Fibroblast of lung (primary cell): ENCODE results near the gene PCGF3. TPM values are rescaled to one million over a fixed set of nuclear protein-coding genes. Genes with fewer than 3 reads are reported as not detected.
A peak's percentile ranks its signal among the peaks of the same experiment; 100 is the strongest.

Source experiments
- DNase-seq, 2 donors: peaks; one replicate each; pipeline versions ENCODE4 v3.0.0 to v3.0.0-alpha.2; 2010; ENCODE audit warnings: low read depth in 2 of 2
- H2AFZ ChIP-seq: 2 replicates; pipeline ENCODE4 v1.5.1; 2012; ENCODE audit warnings: low read length, control low read depth, inconsistent platforms
- H3K27ac ChIP-seq: 2 replicates; pipeline ENCODE4 v1.5.1; 2011; ENCODE audit warnings: low read length, control low read depth; ENCODE audit not compliant: insufficient read depth
- H3K27me3 ChIP-seq: 2 replicates; pipeline ENCODE4 v1.5.1; 2011; ENCODE audit warnings: mild to moderate bottlenecking, low read length; ENCODE audit not compliant: control insufficient read depth, insufficient read depth
- H3K36me3 ChIP-seq: 2 replicates; pipeline ENCODE4 v1.5.1; 2011; ENCODE audit warnings: low read length; ENCODE audit not compliant: control insufficient read depth, insufficient read depth
- H3K4me1 ChIP-seq: 2 replicates; pipeline ENCODE4 v1.5.1; 2011; ENCODE audit warnings: low read length; ENCODE audit not compliant: control insufficient read depth, insufficient read depth; ENCODE audit errors: extremely low read depth
- H3K4me2 ChIP-seq: 2 replicates; pipeline ENCODE4 v1.5.1; 2011; ENCODE audit warnings: low read length, control low read depth; ENCODE audit not compliant: insufficient read depth; ENCODE audit errors: extremely low read depth
- H3K4me3 ChIP-seq, 4 experiments: fragments of 200-600 bp in 1 of 4; sonication (generic) in 1 of 4; replicated peaks in 1 of 4; 2 replicates each; pipeline ENCODE4 v1.5.1; 2011 to 2016; ENCODE audit warnings: low read length in 4 of 4, low read depth in 3 of 4, mild to moderate bottlenecking in 3 of 4, control low read depth in 2 of 4, inconsistent platforms in 1 of 4, mixed read lengths in 1 of 4; ENCODE audit not compliant: insufficient read depth in 1 of 4; ENCODE audit errors: control extremely low read depth in 1 of 4
- H3K79me2 ChIP-seq: 2 replicates; pipeline ENCODE4 v1.5.1; 2012; ENCODE audit warnings: mild to moderate bottlenecking, low read length, inconsistent platforms; ENCODE audit not compliant: control insufficient read depth, insufficient read depth
- H3K9ac ChIP-seq: 2 replicates; pipeline ENCODE4 v1.5.1; 2011; ENCODE audit warnings: mild to moderate bottlenecking, low read length, control low read depth; ENCODE audit not compliant: insufficient read depth
- H3K9me3 ChIP-seq: 2 replicates; pipeline ENCODE4 v1.5.1; 2012; ENCODE audit warnings: low read depth, low read length; ENCODE audit not compliant: control insufficient read depth, insufficient read depth
- H4K20me1 ChIP-seq: 2 replicates; pipeline ENCODE4 v1.5.1; 2011; ENCODE audit warnings: low read length; ENCODE audit not compliant: control insufficient read depth, insufficient read depth; ENCODE audit errors: extremely low read depth
- CTCF ChIP-seq, 2 donors: IDR thresholded peaks in 1 of 2; conservative IDR thresholded peaks in 1 of 2; 1 replicate in 1 of 2; 2 replicates in 1 of 2; pipeline ENCODE4 v1.5.1; 2011 to 2012; ENCODE audit warnings: low read length in 2 of 2, control low read depth in 1 of 2, inconsistent platforms in 1 of 2, low read depth in 1 of 2, mild to moderate bottlenecking in 1 of 2
- EZH2 ChIP-seq: IDR thresholded peaks from 2 replicates; pipeline ENCODE4 v1.5.1; 2012; ENCODE audit warnings: low read length, control low read depth, mild to moderate bottlenecking; ENCODE audit errors: missing control alignments
- polyA plus RNA-seq, 2 donors: library from polyadenylated mRNA; depleted of rRNA in 1 of 2; stranded (reverse) in 1 of 2; unstranded in 1 of 2; fragments of >200 nt; gene quantifications; 2 replicates each; pipeline ENCODE4 v1.2.1, GENCODE V29; 2011 to 2012; ENCODE audit warnings: missing spikeins in 1 of 2
- total RNA-seq: library from RNA; depleted of rRNA; stranded (reverse); fragments of >200 nt; gene quantifications from 2 replicates; pipeline ENCODE4 v1.2.1, GENCODE V29; 2014

Gene PCGF3
- total and polyA plus RNA-seq, 2 donors (not counting 1 experiment from before 2014, with no cell fraction given) = 24.8 to 27.1 TPM

GRCh38 chr4:766152-766515 is 60.5 kb downstream of the PCGF3 start:
- DNase-seq = peak; percentile 27 to 62
- H3K4me1 ChIP-seq = no peaks in the 10 kb centered on the region
- no peaks in the 10 kb centered on the region for H3K27me3 ChIP-seq
- no peak overlapping the region for H3K4me2 ChIP-seq
- TF ChIP-seq EZH2 (no peak), CTCF (conservative IDR thresholded peaks at IDR 0.05 in 1 of 2, IDR thresholded peaks at IDR 0.05 in 1 of 2; ENCODE audit: low read depth in 1 of 2, low read length in 2 of 2) (no peak)
- H3K4me3 ChIP-seq = no peak overlapping the region
- H3K36me3 ChIP-seq = peaks cover 37% of the 10 kb centered on the region
- H3K27ac ChIP-seq = no peak overlapping the region
- H2AFZ ChIP-seq = no peak overlapping the region
- peaks cover 3% of the 10 kb centered on the region for H4K20me1 ChIP-seq
- H3K9ac ChIP-seq = no peak overlapping the region
- no peaks in the 10 kb centered on the region for H3K9me3 ChIP-seq
- peaks cover 32% of the 10 kb centered on the region for H3K79me2 ChIP-seq

GRCh38 chr4:766559-767283 is 61.1 kb downstream of the PCGF3 start:
- no peak for DNase-seq
- TF ChIP-seq CTCF (conservative IDR thresholded peaks at IDR 0.05 in 1 of 2, IDR thresholded peaks at IDR 0.05 in 1 of 2; ENCODE audit: low read depth in 1 of 2, low read length in 2 of 2) (no peak), EZH2 (no peak)
- Histone ChIP-seq H4K20me1 (peaks cover 3% of the 10 kb centered on the region), H3K36me3 (peaks cover 34% of the 10 kb centered on the region), H3K27me3 (no peaks in the 10 kb centered on the region), H3K9me3 (no peaks in the 10 kb centered on the region), H3K4me3 (no peak overlapping the region), H3K4me1 (no peaks in the 10 kb centered on the region), H3K4me2 (no peak overlapping the region), H3K9ac (no peak overlapping the region), H3K27ac (no peak overlapping the region), H2AFZ (no peak overlapping the region), H3K79me2 (peaks cover 38% of the 10 kb centered on the region)

GRCh38 chr4:768076-768475 is 62.4 kb downstream of the PCGF3 start:
- Histone ChIP-seq H4K20me1 (peaks cover 3% of the 10 kb centered on the region), H3K9ac (no peak overlapping the region), H3K27ac (no peak overlapping the region), H3K4me2 (no peak overlapping the region), H3K4me1 (no peaks in the 10 kb centered on the region), H3K79me2 (peaks cover 48% of the 10 kb centered on the region), H3K27me3 (no peaks in the 10 kb centered on the region), H2AFZ (no peak overlapping the region), H3K4me3 (no peak overlapping the region), H3K9me3 (no peaks in the 10 kb centered on the region), H3K36me3 (peaks cover 27% of the 10 kb centered on the region)
- DNase-seq = no peak
- TF ChIP-seq EZH2 = no peak
- no peak for TF ChIP-seq CTCF (conservative IDR thresholded peaks at IDR 0.05 in 1 of 2, IDR thresholded peaks at IDR 0.05 in 1 of 2; ENCODE audit: low read depth in 1 of 2, low read length in 2 of 2)
